Inflammatory macrophage treated with lipopolysaccharide for 1 hour (primary cell): Measurements from ENCODE around the gene DOCK1.
"Not testable (repeated sequence)": the region's sequence is repeated elsewhere in the genome, so short reads cannot be mapped to it uniquely, and the experiment has no call there.

Source experiments
- DNase-seq, 2 donors: peaks; one replicate each; pipeline ENCODE4 v3.0.0-alpha.2; 2020 to 2022

DOCK1 gene

GRCh38 chr10:127293640-127294039 is 388.4 kb downstream of the DOCK1 start:
- DNase-seq: no peak

DNA sequence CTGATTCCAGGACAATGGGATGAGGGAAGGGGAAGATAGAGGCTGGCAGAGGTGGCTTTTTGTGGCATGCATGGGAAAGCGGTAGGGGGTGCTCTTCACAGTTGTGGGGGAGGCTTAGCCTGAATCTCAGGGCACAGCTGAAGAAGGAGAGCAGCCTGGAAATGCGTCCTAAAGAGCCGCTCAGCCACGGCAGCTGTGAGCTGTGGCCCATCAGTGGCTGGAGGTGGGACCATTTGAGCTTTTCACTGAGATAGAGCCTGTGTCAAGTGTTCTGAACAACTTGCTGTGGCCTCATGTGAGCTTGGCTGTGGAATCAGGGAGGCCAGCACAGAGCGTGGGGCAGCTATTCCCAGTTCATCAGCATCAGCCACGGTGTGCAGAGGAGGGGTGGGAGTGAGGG is 391.5 kb downstream of the DOCK1 start:
- no peak for DNase-seq

DNA sequence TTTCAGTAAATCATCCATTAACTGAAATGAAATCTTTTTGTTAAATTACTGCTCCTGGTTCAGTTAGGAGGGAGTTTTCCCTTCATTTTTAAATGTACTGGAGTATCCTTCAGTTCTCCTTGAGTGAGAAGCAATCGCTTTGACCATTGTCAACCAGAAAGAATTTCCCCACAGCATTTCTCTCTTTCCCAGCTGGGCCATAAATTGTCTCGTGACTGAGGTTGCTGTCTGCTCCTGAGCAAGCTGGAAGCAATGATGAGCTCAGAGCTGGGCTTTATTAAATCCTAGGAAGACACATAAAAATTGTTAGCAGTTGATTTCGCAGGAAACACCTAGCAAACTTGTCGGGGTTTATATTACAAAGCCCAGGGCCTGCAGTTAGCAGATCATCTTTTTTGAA is 393.2 kb downstream of the DOCK1 start:
- no peak for DNase-seq

GRCh38 chr10:127299192-127299591 is 394.0 kb downstream of the DOCK1 start:
- not testable (repeated sequence) for DNase-seq

DNA sequence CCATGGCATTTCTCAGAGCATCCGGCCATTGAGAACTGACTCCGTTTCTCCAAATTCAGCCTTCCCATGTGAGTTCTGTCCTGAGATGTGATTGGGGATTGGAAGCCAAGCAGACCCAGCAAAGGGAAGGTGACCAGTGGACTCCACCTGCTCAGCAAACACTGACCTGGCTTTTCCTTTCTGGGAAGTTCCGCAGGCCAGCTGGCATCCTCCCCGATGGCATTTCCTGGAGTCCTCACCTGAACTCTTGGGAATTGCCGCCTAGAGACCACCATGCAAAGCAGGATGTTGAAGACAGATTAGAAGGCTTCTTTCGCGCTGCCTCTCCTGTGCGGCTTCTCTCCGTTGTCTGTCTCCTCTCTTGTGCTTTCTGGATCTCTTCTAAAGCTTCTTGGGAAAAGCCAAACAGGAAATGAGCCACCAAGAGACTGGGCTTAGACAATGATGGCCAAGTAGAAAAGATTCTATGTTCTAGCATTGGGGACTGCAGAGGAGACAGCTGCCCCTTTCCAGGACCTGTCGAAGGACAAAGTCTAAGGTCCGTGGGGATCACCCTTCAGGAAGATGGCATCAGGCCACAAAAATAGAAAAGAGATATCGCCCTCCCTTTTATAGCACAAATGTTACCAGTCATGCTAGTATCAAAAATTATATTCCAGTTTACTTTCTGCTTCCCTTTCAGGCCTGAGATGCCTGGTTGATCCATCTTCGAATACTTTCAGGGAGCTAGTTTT is 394.9 kb downstream of the DOCK1 start:
- no peak for DNase-seq

GRCh38 chr10:127300868-127301321 is 395.7 kb downstream of the DOCK1 start:
- DNase-seq: no peak

DNA sequence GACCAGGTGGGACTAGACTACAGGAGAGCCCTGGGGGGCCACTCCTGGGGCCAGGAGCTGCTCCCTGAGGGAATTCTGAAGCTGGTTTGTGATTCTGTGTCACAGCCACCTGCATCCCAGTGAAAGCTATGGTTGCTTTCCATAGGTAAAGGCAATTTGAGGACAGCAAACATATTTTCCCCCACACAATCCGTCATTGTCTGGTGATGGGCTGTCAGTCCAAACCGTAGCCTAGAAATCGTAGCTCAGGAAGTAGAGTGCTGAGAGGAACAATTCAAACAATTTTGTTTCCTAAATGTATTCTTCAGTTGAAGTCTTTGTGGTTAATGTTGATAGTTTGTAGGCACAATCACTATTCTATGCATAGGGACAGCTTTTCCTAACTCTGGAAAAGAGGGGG is 397.1 kb downstream of the DOCK1 start:
- DNase-seq: no peak

- no peak for DNase-seq
Measured at GRCh38 chr10:127303105-127303504, 397.9 kb downstream of the DOCK1 start.

- no peak for DNase-seq
Measured at GRCh38 chr10:127303746-127304145, 398.5 kb downstream of the DOCK1 start.

- DNase-seq: no peak
Measured at GRCh38 chr10:127306479-127306878, 401.3 kb downstream of the DOCK1 start.

DNA sequence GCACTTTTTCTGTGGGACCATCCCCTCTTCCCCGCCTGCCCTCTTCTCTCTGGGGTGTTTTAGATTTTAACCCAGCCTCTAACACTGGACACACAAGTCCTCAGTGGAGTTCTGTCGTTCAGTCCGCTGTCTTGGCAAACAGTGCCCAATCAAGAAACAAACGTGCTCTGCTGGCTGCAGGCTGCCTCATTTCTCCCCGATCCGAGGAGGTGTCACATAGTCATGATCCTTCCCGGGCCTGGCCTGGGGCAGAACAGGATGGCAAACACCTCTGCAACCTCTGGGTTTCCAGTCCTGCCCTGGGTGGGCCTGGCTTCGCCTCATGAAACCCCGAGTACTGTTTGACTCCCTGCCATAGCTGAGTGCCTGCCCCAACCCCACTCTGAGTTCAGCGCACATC is 402.1 kb downstream of the DOCK1 start:
- DNase-seq: no peak

DNA sequence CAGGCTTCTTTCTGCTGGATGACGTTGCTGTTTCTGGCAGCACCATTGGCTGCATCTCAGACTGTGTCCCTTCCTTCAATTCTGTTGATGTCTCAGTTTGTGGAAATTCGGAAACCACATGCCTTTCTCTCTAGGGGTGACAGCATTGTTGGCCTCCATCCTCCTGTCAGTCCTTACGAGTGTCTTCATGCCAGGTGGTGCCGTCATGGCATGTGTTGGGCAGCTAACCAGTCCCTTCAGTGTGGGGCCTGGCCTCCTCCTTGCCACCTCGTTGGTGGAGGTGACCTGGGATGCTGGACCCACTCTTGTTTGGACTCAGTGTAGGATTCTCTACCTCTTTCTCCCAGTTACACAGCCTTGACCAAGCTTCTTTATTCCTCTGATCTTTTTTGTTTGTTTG is 402.8 kb downstream of the DOCK1 start:
- DNase-seq: no peak

GRCh38 chr10:127309619-127310018 is 404.4 kb downstream of the DOCK1 start:
- not testable (repeated sequence) for DNase-seq

GRCh38 chr10:127310430-127310829 is 405.2 kb downstream of the DOCK1 start:
- no peak for DNase-seq

GRCh38 chr10:127310923-127311322 is 405.7 kb downstream of the DOCK1 start:
- DNase-seq: no peak

DNA sequence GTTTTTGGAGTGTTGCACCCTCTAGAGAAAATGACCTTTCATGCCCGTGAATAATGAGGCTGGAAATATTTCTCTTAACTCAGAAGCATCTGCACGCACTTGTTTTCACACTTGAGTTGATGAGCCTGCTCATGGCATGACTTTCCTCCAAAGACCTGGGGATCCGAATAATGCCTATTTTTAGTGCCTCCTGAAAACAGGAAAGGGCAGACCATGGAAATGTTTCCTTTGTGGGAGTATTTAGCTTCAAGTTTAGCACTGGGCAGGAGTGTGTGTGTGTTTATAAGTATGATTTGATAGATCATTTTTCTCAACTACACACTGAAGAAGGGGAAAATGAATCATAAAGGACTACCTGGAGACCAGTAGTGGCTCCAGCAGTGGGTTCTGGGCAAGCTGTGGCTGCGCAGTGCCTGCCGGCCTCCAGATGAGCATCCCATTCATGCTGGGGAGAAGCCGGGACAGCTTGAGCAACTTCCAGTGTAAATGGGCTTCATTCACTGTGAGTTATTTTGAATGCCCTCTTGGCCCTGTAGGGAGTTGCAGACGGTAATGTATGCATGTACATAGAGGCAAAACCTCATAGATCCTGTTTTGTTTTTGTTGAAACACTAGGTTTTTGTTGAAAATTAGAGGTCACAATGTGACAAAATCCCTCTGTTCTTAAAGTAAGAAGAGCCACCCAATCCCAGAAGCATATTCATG is 408.9 kb downstream of the DOCK1 start:
- no peak for DNase-seq

DNA sequence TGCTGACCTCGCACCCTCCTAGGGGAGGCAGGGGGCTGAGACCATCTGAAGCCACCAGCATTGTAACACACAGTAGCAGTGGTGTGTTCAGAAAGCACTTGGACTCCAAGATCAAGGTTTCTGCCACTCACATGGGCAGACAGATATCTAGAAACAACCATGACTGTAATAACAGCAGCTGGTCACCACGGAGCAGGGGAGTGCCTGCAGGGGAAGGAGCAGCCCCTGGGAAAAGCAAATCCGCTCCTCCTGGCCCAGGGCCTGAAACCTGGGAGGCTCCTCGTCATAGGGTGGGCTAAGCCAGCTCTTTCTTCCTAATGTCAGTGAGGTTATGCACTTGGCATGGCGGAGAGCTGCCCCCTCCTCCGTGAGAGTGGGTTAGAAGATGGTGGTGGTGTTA is 409.6 kb downstream of the DOCK1 start:
- DNase-seq: no peak

DNA sequence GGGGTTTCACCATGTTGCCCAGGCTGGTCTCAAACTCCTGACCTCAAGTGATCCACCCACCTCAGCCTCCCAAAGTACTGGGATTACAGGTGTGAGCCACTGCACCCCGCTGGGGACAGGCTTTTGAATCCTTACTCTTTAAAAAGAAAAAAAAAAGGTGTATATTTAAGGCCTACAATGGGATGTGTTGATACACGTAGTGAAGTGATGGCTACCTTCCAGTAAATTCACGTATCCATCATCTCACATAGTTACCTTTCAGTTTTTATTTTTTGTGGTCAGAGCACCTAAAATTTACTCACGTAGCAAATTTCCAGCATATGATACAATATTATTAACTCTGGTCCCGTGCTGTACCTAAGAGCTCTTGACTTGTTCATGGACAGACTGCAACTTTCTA is 410.7 kb downstream of the DOCK1 start:
- no peak for DNase-seq

GRCh38 chr10:127318396-127318795 is 413.2 kb downstream of the DOCK1 start:
- no peak for DNase-seq

DNA sequence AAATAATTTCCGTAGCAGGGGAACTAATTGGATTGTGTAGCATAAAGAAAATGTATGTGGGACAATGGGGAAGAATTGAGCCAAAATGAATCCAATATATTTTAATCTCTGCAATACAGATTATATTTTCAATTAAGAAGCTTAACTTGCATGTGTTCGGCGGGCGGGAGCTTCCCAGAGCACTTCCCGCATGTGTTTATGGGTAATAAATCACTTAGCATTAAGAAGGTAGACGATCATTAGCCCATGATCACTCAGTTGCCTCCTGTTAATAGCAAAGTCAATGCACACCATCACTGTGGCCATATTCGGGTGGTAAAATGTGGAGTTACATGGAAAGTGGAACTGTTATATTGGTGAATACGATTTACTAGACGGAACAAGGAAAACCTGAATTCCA is 414.0 kb downstream of the DOCK1 start:
- DNase-seq: no peak

GRCh38 chr10:127319691-127320090 is 414.5 kb downstream of the DOCK1 start:
- no peak for DNase-seq

GRCh38 chr10:127320176-127320575 is 414.9 kb downstream of the DOCK1 start:
- DNase-seq: no peak

DNA sequence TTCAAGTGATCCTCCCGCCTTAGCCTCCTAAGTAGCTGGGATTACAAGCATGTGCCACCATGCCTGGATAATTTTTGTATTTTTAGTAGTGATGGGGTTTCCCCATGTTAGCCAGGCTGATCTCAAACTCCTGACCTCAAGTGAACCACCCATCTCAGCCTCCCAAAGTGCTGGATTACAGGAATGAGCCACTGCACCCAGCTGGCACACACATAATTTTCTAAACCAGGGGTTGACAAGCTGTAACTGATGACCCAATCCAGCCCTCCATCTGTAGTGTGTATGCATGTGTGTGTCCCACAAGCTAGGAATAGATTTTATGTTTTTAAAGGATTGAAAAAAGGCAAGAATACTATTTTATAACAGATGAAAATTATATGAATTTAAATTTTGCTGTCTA is 417.1 kb downstream of the DOCK1 start:
- no peak for DNase-seq

- DNase-seq: no peak
Measured at GRCh38 chr10:127325506-127325905, 420.3 kb downstream of the DOCK1 start.

GRCh38 chr10:127326883-127327282 is 421.7 kb downstream of the DOCK1 start:
- no peak for DNase-seq
